Esophagus squamous epithelium (tissue), 4 donors: ENCODE results near the gene AGMO.

Experiments
- POLR2A ChIP-seq, 4 donors: fragments of 450-650 bp; IDR thresholded peaks; one replicate each; pipeline ENCODE4 v1.6.1; 2017; ENCODE audit warnings: antibody characterized with exemption in 4 of 4, mild to moderate bottlenecking in 4 of 4, moderate library complexity in 3 of 4
- TF ChIP-seq, protein P1 (sequence below), 6 experiments: fragments of 450-650 bp in 4 of 6; fragments of 200-600 bp in 2 of 6; sonication (generic) in 2 of 6; IDR thresholded peaks; one replicate each; pipeline ENCODE4 v1.5.1; 2016 to 2019; ENCODE audit warnings: antibody characterized with exemption in 6 of 6, mild to moderate bottlenecking in 4 of 6, moderate library complexity in 4 of 6

DNA sequence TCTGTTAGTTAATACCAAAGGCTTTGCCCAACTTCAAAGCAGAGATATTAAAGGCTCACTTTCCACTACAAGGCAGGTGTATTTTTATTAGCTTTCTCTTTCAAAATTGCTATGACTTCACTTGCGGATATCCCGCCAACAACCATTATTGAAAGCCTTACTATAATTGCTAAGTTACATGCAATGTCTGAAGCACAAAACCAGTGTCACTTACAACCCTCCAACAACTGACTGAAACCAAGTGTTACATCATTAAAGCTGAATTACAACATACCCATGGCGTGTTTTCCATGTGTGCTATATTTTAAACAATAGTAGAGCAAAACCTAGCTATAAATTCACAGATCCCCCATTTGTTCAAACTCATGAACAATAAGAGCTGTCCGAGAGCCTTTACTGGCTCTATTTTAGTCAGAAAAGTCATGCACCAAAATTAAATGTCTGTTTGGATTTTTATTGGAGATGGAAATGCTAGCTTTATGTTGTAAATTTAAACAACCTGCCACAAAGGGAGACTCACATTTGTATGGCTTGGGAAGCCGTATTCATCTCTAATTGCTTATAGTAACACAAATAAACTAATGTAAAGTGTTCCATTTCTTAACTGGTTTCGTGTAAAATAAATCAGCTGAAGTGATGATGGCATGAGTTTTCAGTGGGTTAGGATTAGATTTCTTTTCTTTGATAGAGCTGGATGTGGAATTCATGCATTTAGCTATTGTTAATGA, 227.1 kb downstream of the AGMO start:
- TF ChIP-seq POLR2A (IDR thresholded peaks at IDR 0.05) = no peak
- TF ChIP-seq, protein P1, sequence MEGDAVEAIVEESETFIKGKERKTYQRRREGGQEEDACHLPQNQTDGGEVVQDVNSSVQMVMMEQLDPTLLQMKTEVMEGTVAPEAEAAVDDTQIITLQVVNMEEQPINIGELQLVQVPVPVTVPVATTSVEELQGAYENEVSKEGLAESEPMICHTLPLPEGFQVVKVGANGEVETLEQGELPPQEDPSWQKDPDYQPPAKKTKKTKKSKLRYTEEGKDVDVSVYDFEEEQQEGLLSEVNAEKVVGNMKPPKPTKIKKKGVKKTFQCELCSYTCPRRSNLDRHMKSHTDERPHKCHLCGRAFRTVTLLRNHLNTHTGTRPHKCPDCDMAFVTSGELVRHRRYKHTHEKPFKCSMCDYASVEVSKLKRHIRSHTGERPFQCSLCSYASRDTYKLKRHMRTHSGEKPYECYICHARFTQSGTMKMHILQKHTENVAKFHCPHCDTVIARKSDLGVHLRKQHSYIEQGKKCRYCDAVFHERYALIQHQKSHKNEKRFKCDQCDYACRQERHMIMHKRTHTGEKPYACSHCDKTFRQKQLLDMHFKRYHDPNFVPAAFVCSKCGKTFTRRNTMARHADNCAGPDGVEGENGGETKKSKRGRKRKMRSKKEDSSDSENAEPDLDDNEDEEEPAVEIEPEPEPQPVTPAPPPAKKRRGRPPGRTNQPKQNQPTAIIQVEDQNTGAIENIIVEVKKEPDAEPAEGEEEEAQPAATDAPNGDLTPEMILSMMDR (IDR thresholded peaks at IDR 0.05) = no peak
